Measurements from ENCODE around the gene PCDHGA1. TPM values are rescaled to one million over a fixed set of nuclear protein-coding genes. Genes with fewer than 3 reads are reported as not detected.
"Not testable (repeated sequence)": the region's sequence is repeated elsewhere in the genome, so short reads cannot be mapped to it uniquely, and the experiment has no call there.

PCDHGA1 gene
- total RNA-seq, 4 donors from 2014 or later: 1.7 TPM; not detected in 3

- TF ChIP-seq POLR2A (IDR thresholded peaks at IDR 0.05): no peak
- no peak for TF ChIP-seq CTCF (IDR thresholded peaks at IDR 0.05)
- no peak for DNase-seq
- no peaks in the 10 kb centered on the region for H3K4me1 ChIP-seq
- H3K4me3 ChIP-seq: no peak overlapping the region
- no peak overlapping the region for H3K27ac ChIP-seq
- H3K27me3 ChIP-seq: no peaks in the 10 kb centered on the region
- H3K36me3 ChIP-seq: no peaks in the 10 kb centered on the region
- peaks cover 0 to 53% (median 15%) of the 10 kb centered on the region in 4 donors for H3K9me3 ChIP-seq
Measured at GRCh38 chr5:141399555-141400258, 69.4 kb downstream of the PCDHGA1 start.

GRCh38 chr5:141402553-141403243, 72.4 kb downstream of the PCDHGA1 start, which contains the start of gene PCDHGA9:
TSS of gene PCDHGA9 (plus strand) at chr5:141402778. CDS start at chr5:141402953, 175 bp downstream.
- Histone ChIP-seq H3K4me3 (peak within 1 kb of the TSS in 1 of 4 donors; percentile 10), H3K27me3 (no peaks in the 10 kb centered on the region), H3K9me3 (peaks cover 0 to 58% (median 14%) of the 10 kb centered on the region in 4 donors), H3K27ac (no peak within 1 kb of the TSS), H3K4me1 (no peaks in the 10 kb centered on the region), H3K36me3 (no peaks in the 10 kb centered on the region)
- peak in 3 of 6 experiments; percentile 32 to 37 (median 35) for TF ChIP-seq CTCF (IDR thresholded peaks at IDR 0.05)
- TF ChIP-seq POLR2A (IDR thresholded peaks at IDR 0.05): no peak
- no peak for DNase-seq

GRCh38 chr5:141403387-141403786, 73.1 kb downstream of the PCDHGA1 start:
- TF ChIP-seq CTCF (IDR thresholded peaks at IDR 0.05): no peak
- no peak for TF ChIP-seq POLR2A (IDR thresholded peaks at IDR 0.05)
- DNase-seq: no peak
- H3K27ac ChIP-seq: no peak overlapping the region

GRCh38 chr5:141407790-141408505, 77.6 kb downstream of the PCDHGA1 start, which contains the start of gene PCDHGB6:
TSS of gene PCDHGB6 (plus strand) at chr5:141408021. CDS start at chr5:141408203, 182 bp downstream.
- Histone ChIP-seq H3K4me3 (peak within 1 kb of the TSS in 2 of 4 donors; percentile 30 to 37), H3K9me3 (peaks cover 0 to 69% (median 13%) of the 10 kb centered on the region in 4 donors)
- not testable (repeated sequence) for H3K27ac ChIP-seq, H3K4me1 ChIP-seq, H3K36me3 ChIP-seq, H3K27me3 ChIP-seq, DNase-seq
- peak in 4 of 6 experiments; percentile 25 to 53 (median 46) for TF ChIP-seq CTCF (IDR thresholded peaks at IDR 0.05)

More at GRCh38 chr5:141403387-141403786, 73.1 kb downstream of the PCDHGA1 start:
- H3K27me3 ChIP-seq: no peaks in the 10 kb centered on the region
- H3K4me3 ChIP-seq: no peak overlapping the region
- peaks cover 0 to 63% (median 14%) of the 10 kb centered on the region in 4 donors for H3K9me3 ChIP-seq
- no peaks in the 10 kb centered on the region for H3K4me1 ChIP-seq
- H3K36me3 ChIP-seq: no peaks in the 10 kb centered on the region

GRCh38 chr5:141409598-141410306, 79.4 kb downstream of the PCDHGA1 start:
- H3K27me3 ChIP-seq: no peaks in the 10 kb centered on the region
- TF ChIP-seq CTCF (IDR thresholded peaks at IDR 0.05): no peak
- no peak for TF ChIP-seq POLR2A (IDR thresholded peaks at IDR 0.05)
- no peak for DNase-seq
- peaks cover 0 to 75% (median 13%) of the 10 kb centered on the region in 4 donors for H3K9me3 ChIP-seq
- no peak overlapping the region for H3K4me3 ChIP-seq
- H3K36me3 ChIP-seq: no peaks in the 10 kb centered on the region
- H3K4me1 ChIP-seq: no peaks in the 10 kb centered on the region
- no peak overlapping the region for H3K27ac ChIP-seq
